NCI-H1694 treated with DMSO at 0.1 percent for 48 hours (cell line): ENCODE results near the gene ATP11B.
A peak's percentile ranks its signal among the peaks of the same experiment; 100 is the strongest.
"Not testable (repeated sequence)": the region's sequence is repeated elsewhere in the genome, so short reads cannot be mapped to it uniquely, and the experiment has no call there.

Source experiments
- DNase-seq: peaks from one replicate; lab custom pipeline; 2025; lab: John Stamatoyannopoulos, UW

Gene ATP11B

DNA sequence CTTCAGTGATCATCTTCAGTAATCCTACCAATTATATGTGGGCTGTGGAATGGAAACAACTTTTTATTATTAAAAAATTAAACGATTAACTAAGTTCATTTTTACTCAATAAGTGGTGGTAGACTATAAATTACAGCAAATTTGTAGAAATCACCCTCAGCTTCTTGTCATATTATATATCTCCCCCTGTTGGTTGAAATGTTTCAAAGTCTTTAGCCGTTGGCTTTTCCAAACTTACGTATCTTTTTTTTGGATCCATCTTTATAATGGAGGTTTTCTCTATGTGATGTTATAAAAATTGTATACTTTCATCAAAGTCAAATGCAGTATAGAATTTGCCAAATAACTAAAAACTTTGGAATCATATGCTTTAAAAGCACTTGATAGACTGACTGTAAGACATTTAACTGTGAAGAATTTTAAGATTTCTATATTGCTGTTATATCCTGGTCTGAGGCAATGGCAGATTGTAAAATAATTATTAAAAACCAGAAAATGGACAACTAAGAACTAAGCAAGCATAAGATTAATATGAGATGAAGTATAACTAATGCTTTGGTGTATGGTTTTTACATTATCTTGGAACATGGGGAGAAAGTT is 44.7 kb downstream of the ATP11B start:
- peak; percentile 6 for DNase-seq

DNA sequence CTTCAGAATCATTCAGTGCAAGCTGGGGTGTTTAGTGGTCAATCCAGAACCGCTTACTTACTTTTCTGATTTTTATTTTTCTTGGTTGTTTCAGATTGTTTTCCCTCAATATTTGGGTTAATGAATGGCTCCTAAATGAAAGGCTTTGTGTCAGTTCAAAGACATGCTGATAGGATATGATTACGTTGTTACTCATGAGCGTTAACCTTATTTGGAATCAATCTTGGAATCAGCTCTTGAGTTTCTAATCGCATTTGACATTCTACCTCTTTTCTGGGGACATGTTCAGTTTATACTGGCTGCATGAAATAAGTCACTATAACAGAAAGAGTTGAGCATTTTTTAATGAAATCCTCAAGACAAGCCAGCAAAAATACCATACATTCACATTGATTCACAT is 50.2 kb downstream of the ATP11B start:
- no peak for DNase-seq

DNA sequence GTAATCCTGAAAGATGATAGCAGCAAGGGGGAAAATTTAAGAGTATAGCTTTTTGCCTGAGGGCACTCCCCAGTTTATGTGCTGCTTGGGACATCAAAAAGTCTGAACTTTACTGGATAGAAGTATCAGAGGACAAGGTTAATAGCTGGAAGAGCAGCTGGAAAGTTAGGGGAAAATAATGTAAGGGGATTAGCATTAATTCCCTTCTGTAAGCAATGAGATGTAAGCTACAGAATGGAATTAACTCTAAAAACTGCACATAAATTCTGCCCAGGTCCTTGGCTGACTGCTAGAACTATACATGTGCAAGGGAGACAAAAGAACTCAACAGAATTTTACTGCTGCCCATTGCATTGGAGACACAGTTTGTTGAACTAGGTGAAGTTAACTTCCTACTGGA is 55.6 kb downstream of the ATP11B start:
- DNase-seq = no peak

DNA sequence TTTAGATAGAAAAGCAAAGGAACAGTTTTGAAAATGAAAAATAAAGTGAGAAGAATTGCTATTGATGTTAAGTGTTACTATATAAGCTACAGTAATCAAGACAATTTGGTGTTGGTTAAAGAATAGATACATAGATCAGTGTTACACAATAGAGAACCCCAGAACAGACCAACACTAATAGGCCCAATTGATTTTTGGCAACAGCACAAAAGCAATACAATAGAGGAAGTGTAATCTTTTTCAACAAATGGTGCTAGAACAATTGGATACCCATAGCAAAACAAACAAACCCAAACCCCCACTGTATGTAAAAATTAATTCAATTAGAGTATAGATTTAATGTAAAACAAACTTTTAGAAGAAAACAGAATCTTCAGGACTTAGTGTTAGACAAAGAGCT is 61.8 kb downstream of the ATP11B start:
- DNase-seq = no peak

DNA sequence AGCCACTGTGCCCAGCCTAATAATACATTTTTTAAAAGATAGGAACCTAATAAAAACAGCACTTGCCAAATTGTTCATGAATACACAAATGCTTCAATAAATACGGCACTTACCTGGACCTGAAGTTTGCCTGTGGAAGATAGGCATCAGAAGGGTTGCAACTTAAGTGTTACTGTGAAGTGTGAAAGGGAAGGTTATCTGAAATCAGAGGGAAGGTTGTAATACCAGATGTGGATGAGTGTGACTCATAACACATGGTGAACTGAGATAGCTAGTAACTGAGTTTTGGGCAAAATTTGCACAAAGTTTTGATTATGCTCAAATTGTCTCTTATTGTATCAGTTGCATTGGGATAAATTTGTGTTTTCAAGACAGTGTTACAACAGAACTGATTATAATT is 68.0 kb downstream of the ATP11B start:
- DNase-seq = no peak

DNA sequence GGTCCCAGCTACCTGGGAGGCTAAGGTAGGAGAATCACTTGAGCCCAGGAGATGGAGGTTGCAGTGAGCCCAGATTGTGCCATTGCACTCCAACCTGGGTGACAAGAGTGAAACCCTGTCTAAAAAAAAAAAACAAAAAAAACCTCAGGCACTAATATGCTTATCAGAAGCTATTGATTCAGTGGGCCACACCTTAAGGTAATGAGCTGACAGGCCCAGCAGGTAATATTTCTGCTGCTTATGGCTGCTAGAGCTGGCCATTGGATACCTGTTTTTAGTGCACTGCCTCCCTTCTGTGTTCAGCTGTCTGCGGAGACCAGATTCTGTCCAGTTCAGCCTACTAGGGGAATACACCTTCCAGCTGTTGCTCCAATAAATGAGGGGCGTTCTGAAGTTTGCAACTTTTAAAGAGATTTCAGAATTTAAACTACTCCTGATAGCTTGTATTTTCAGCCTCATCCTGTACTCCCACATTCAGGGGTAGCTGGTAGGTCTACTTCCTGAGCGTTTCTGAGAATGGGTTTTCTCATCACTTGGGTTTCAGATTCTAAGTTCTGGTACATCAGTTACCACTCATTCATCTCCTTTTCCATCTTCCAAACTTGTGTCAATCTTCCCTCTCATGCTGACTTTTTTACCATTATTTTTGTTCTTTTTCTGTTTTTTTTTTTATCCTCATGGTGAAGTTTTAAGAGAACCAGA is 69.0 kb downstream of the ATP11B start:
- no peak for DNase-seq

DNA sequence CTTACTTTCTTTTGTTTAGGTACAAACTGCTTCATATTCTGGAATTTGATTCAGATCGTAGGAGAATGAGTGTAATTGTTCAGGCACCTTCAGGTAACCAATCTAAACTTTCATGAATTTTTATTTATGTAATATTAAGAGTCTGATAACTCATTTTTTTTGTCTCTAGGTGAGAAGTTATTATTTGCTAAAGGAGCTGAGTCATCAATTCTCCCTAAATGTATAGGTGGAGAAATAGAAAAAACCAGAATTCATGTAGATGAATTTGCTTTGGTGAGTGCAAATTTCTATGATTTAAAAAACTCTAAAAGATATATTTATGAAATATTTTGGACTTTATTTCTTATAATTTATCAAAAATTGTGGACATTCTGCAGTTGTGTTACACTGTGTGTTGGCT is 75.8 kb downstream of the ATP11B start:
- no peak for DNase-seq

DNA sequence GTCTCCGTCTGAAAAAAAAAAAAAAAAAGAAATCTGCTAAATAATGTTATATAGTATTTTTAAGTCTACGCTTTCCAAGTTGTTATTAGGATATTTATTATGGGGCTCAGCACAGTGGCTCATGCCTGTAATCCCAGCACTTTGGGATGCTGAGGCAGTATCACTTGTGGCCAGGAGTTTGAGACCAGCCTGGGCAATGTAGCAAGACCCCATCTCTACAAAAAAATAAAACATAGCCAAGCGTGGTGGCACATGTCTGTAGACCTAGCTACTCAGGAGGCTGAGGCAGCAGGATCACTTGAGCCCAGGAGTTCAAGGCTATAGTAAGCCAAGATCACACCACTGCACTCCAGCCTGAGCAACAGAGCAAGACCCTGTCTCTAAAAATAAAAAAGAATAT is 77.6 kb downstream of the ATP11B start:
- not testable (repeated sequence) for DNase-seq

DNA sequence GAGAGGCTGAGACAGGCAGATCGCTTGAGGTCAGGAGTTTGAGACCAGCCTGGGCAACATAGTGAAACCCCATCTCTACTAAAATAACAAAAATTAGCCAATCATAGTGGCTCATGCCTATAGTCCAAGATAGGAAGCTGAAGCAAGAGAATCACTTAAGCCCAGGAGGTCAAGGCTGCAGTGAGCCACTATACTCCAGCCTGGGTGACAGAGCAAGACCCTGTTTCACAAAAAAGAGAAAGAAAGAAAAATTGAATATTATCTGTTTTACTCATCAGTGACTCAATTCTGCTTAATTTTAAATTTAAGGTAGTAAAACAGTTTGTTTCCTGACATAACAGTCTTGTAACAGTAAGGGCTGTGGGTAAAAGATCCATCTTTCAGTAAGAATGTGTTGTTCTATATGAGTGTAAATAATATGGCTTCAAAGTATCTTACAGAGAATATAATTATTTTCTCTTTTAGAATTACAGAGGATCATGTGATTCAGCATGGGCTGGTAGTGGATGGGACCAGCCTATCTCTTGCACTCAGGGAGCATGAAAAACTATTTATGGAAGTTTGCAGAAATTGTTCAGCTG is 85.8 kb downstream of the ATP11B start:
- DNase-seq = no peak

DNA sequence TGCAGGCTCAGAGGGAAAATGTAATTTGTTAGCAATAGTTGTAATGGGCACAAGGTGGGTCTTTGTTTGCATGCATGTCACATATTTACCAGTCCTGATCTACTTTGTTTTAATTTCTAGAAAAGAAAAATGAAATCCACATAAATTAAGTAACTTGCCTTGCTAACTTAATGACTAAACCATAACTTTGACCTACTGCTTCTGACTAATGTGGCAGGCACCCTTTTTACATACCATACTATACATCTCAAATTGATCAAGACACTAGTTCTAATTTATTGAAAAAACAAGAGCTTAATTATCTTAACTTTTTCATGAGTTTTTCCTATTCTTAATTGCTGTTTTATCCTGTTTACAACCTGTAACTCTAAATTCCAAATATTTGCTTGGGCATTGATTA is 93.2 kb downstream of the ATP11B start:
- no peak for DNase-seq

DNA sequence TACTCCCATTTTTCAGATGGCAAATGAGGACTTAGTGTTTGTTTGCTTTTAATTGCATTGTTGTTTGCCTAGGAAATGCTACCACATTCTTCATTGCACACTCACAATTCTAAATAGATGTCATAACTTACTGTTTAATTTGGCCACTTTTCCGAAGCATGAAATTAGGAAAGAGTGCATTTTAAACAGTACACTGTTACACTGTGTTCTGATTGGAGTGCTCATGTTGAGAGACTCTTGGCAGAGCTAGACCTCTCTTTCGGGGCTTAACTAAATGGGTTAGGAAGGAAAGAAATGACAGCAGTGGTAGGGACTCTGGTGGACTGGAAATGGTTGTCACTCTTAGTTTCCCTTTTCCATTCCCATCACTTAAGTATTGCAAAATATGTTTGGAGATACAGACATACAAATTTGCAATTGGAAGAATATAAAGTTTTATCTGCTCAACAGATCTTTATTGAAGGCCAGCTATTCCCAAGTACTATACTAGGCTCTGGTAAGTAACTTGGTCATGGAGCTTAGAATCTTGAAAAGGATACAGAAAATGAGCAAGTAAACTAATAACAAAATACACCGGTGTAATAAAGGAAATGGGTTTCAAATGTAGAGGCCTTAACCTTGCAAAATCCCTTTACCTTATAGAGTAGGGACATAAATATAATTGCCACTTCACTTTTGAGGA is 96.8 kb downstream of the ATP11B start:
- DNase-seq = no peak

DNA sequence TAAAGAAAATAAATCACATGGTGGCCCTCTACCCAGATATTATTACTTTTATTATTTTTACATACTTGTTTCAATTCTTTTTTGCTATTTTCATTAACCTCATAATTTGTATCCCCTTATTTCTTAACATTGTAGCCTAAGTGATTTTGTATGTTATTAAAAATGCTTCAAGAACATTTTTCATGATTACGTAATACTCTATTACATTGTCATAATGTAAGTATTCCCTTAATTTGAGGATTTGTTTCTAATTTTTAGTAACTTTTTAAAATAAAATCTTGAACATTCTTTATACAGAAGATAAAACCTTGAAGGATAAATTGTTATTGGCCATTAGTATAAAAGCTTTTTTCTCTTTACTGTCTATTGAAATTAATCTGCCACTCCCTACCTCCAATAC is 98.1 kb downstream of the ATP11B start:
- DNase-seq = no peak

DNA sequence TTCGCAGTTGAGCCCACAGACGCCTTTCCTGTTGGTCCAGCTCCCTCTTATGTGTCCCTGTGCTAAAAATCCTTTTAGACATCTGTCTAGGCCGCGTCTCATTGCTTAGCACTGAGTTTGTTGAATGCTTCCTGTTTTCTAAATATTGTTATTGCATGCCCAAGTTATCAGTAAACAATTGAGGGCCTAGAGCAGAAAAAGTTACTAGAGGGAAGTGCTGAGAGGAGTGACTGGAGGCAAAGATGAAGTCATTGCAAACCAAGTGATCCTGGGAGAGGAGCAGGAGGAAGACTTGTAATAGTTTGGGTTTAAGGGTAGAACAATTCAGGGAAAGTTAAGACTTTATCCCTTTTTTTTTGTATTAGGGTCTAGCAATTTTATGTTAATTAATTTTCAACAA is 98.9 kb downstream of the ATP11B start:
- DNase-seq = no peak

DNA sequence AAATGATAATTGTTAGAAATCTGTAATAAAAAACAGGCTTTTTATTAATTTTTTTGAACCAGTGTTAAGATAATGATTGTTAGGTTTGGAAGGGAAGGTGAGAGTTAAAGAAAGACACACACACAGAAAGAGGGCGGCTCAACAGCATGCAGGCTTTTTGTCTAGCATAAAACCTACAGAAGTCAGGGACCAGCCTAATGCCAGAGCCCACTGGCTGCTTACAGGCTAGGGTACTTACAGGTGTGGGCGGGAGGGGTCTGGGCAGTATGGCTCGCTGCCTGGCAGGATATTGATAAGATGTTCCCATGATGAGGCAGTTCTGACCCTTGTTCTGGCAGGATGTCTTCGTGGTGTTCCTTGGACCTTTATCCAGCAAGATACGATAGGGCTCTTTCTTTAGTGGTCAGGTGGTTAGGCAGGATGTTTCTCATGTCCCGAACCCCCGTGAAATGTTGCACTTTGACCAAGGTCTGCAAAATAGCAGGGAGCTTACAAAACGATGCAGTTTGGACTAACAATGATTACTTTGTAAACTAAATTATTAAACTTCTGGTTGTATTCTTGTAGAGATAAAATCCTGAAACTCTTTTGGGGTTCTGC is 102.3 kb downstream of the ATP11B start:
- DNase-seq = no peak

DNA sequence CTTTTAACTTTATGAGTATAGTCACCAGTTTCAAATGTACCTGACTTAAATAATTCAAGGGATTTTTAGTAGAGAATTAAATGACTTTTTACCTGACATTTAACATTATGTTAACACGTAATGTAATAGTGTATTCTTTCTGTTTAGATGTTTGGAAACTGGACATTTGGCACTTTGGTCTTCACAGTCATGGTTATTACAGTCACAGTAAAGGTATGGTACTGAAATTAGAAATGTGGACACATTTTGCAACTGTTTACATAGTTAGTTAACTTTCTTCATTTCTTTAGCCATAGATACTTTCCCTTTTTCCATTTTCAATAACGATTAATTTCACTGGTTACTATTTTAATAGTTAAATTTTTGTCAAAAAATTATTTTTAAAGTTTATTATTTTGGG is 103.2 kb downstream of the ATP11B start:
- no peak for DNase-seq

DNA sequence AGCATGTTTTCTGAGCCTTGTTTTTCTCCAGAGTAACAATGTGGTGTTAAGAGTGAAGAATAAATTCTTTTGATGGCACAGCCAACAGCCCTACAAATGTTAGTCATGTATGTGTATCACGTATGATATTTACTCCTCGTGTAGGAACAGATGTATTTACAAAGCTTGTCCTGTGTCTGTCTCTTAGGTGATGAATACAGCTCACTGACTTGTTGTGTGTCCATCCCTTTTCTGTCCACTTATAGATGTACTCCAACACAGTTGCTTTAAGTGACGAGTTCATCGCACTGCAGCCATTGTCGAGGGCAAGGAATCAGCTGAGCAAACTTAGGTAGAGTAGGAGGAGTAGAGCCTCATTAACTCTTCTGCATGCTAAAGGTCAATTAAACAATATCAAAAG is 108.9 kb downstream of the ATP11B start:
- no peak for DNase-seq

DNA sequence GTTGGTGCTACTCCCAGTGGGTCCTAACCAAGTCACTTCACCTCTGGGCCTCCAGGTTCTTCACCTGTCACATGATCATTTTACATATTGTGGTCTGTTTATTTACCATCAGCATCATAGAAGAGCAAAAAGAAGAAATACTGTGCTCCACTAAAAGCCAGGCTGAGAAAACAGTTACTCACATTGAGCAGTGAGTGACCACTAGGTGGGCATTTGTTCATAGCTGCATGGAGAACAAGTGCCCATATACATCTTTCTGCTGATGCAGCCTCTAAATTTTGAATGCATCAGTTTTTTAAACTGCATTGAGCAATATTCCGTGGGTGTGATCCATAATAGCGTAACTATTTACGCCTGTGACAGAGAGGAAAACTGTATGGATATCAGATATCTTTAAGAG is 110.9 kb downstream of the ATP11B start:
- DNase-seq = no peak

DNA sequence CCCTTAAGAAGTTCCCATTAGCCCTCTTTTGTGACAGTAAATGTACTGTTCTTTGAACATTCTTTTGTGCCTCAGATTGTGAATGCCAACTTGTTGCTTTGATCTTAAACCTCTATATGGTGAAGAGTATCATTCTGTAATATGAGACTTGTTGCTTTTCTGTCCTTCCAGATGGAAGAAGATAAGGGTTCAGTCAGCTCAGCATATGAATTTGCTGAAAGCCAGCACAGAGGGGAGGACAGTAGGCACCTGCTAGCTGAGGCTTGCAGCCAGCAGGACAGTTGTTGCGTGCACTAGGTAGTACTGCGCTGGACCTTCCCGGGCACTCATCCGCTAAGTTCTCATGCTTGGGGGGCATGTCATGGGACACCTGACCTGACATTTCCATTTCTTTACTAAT is 112.3 kb downstream of the ATP11B start:
- DNase-seq = no peak

DNA sequence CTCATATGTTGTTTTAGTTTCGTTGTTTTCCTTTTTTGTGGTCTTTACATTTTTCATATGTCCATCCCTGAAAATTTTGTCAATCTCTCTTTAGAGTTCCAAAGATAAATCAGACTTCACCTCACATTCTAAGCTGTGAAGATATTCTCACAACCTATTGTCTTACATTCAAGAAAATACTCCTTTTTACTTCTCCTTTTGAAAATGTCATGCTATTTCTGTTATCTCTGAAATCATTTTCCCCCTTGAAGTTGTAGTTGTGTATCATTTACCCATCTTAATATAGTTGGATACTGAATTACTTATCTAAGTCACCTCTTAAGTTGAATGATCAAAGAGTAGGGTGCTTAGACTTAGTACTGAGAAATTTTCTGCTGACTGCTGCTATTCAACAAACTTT is 112.7 kb downstream of the ATP11B start:
- DNase-seq = no peak

DNA sequence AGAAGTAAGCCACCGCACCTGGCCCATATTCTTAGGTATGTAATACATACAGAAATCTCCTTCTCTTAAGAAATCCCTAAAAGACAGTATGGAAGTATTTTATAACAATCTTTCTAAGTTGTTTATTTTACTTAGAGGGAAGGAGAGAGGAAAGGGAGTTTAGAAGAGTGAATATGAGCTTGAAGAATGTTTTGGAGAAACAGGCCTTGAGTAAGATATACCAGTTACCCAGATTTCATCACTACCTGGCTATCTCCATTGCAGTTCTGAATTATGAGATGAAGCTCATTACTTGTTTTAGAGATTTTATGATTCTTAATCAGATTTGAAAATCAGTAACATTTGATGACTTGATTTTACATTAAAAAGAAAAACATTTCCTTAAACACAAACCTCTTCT is 115.2 kb downstream of the ATP11B start:
- DNase-seq = no peak

DNA sequence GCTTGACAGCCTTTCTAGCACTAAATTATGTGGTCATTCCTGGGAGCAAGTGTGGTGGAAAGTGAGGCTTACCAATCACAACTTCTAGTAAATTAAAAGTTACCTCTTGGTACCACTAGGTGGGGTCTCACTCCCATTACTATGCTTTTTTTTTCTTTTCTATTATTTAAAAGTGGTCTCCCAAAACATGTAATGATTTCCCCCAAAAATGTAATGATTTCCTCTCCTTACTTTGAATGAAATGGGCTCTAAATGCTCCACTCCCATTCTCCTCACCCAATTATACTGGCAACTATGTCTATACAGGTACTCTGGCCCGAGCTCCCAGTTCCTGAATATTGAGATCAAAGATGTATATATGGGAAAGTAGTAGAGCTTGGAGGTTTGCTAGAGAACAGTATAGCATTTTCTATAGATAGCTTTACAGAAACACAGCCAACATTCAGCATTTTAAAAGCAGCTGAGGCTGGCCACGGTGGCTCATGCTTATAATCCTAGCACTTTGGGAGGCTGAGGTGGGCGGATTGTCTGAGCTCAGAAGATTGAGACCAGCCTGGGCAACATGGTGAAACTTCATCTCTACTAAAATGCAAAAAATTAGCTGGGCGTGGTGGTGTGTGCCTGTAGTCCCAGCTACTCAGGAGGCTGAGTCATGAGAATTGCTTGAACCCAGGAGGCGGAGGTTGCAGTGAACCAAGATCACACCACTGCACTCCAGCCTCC is 116.2 kb downstream of the ATP11B start:
- DNase-seq = peak; percentile 14
